Omental fat pad (tissue), 4 donors: ENCODE results near the gene SLC25A25. TPM values are rescaled to one million over a fixed set of nuclear protein-coding genes. Genes with fewer than 3 reads are reported as not detected.
A peak's percentile ranks its signal among the peaks of the same experiment; 100 is the strongest.

Source experiments
- ATAC-seq: fragments of 150-250 bp; one replicate; pipeline ENCODE4 v1.9.1; 2016; ENCODE audit warnings: mild to moderate bottlenecking, moderate library complexity; ENCODE audit not compliant: low FRiP score
- DNase-seq: peaks from one replicate; pipeline ENCODE4 v3.0.0-alpha.2; 2019; ENCODE audit warnings: low spot score
- total RNA-seq, 4 donors: library from RNA; depleted of rRNA; stranded (reverse); fragments of >200 nt; gene quantifications; one replicate each; pipeline ENCODE4 v1.1.0, GENCODE V29; 2016
- TF ChIP-seq, protein P1 (sequence below), 3 donors: fragments of 450-650 bp; IDR thresholded peaks; one replicate each; pipeline ENCODE4 v1.5.1; 2016 to 2017; ENCODE audit warnings: antibody characterized with exemption in 3 of 3, mild to moderate bottlenecking in 3 of 3, moderate library complexity in 2 of 3

Gene SLC25A25
- total RNA-seq, 4 donors from 2014 or later, result 37.8 to 147 (median 102) TPM

DNA sequence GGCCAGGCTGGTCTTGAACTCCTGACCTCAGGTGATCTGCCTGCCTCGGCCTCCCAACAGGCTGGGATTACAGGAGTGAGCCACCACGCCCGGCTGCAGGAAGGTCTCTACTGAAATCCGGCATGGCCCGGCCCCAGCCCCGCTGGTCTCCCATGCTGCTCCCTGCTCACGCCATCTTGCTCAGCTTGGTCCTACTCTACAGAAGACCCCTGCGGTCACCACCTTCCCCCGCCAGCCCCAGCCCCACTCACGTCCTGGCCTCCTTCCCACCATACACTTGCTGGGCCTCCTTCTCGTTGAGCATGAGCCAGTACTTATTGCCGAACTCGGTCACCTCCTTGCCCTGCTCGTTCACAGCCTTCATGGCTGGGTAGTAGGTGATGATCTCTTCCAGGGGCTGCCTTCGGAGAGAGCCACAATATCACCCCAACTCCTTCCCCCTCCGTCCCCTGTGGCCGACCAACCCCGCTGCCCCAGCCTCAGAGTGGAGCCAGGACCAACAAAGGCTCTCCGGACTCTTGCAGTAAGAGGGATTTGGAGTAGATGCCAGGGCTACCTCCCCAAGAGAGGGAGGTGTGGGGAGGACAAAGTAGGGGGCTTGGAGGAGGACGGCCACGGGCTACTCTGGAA is 55.5 kb downstream of the SLC25A25 start:
- DNase-seq (no peak), ATAC-seq (no peak)
- TF ChIP-seq, protein P1, sequence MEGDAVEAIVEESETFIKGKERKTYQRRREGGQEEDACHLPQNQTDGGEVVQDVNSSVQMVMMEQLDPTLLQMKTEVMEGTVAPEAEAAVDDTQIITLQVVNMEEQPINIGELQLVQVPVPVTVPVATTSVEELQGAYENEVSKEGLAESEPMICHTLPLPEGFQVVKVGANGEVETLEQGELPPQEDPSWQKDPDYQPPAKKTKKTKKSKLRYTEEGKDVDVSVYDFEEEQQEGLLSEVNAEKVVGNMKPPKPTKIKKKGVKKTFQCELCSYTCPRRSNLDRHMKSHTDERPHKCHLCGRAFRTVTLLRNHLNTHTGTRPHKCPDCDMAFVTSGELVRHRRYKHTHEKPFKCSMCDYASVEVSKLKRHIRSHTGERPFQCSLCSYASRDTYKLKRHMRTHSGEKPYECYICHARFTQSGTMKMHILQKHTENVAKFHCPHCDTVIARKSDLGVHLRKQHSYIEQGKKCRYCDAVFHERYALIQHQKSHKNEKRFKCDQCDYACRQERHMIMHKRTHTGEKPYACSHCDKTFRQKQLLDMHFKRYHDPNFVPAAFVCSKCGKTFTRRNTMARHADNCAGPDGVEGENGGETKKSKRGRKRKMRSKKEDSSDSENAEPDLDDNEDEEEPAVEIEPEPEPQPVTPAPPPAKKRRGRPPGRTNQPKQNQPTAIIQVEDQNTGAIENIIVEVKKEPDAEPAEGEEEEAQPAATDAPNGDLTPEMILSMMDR (IDR thresholded peaks at IDR 0.05), result no peak

DNA sequence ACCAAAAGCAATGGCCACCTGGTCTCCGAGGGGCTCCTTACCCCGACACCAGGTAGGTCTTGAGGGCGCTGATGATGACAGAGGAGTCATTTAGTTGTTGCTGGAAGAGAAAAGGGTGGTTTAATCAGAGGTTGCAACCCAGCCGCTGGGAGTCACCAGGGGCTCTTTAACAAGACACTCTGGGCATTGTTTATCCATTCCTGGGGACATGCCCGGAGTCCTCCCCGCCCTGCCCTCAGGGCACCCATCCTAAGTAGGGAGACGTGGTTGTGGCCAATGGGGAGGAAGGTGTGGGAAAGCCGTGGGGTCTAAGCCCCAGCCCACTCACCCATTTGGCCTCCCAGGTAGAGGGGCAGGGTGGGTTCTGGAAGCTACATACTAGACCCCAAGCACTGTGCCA is 56.4 kb downstream of the SLC25A25 start:
- no peak for DNase-seq
- no peak for ATAC-seq
- TF ChIP-seq, protein P1 (IDR thresholded peaks at IDR 0.05), result no peak

DNA sequence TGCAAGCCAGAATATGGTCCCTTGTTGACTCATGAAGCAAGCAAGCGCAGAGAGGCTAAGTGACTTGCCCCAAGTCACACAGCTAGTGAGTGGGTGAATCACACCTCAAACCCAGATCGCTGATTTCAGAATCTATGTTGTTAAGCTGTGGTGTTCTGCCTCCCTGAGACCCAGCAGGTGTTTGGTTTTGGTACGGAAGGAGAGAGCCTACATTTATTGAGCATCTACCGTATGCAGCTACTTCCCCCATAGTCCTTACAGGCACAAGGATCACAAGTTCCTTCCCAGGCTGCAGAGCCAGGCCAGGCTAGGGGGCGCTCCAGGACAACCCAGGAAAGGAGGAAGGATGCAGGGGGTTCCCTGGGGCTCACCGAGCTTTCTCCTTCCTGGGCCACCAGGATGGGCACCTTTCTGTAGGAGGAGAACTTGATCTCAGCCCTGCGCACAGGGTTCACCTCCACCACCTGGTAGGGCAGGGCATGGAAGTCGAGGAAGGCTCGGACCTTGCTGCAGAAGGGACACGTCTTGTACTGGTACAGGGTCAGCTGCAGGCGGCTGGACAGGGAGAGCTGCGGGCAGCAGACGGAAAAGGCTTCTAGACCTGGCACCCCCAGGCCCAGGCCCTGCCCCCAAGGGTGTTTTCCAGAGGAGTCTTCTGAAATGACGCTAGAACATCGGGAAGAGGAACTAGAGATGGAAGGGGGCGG is 57.0 kb downstream of the SLC25A25 start:
- TF ChIP-seq, protein P1 (IDR thresholded peaks at IDR 0.05), result peak in 1 of 3 donors; percentile 20
- DNase-seq (peak; percentile 68), ATAC-seq (no peak)

DNA sequence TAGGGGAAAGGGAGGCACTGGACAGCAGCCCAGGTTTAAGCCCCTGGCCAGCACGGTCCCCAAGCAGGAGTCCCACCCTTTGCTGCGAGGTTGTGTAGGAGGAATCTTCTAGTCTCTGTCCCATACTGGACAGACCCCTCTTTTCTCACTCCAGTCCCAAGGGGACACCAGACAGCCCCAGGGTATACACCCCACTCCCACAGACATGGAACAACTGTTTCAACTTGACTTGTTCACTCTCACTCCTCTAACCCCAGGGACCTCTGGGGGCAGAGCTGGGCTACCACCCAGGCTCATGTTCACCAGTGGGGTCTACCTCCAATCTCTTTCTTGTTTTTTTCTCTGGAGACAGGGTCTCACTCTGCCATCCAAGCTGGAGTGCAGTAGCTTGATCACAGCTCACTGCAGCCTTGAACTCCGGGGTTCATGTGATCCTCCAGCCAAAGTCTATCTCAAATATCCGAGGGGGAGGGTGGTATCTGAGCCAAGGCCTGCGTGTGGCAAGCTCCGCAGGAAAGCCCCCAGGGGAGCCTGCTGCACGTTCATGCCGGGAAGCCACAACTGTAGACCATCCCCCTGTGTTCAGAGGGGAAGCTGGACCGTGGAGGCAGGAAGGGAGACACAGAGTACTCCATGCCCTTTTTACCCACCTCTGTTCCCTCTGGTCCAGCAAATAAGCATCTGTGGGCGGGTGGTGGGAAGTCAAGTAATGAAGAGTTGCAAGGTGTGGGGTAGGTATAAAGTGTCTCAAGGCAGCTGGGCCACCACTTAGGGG is 57.7 kb downstream of the SLC25A25 start:
- ATAC-seq, result no peak
- DNase-seq, result no peak
- TF ChIP-seq, protein P1 (IDR thresholded peaks at IDR 0.05), result no peak

- TF ChIP-seq, protein P1 (IDR thresholded peaks at IDR 0.05), result no peak
- DNase-seq (peak; percentile 47), ATAC-seq (peak; percentile 82)
These were observed 59.5 kb downstream of the SLC25A25 start, which contains the start of gene PTGES2 for GRCh38 chr9:128127568-128127989. Gene PTGES2, minus strand, starts transcription at chr9:128127729. Its CDS starts 12 bp downstream, at chr9:128127717.

GRCh38 chr9:128127990-128128835 is 60.2 kb downstream of the SLC25A25 start:
- TF ChIP-seq, protein P1 (IDR thresholded peaks at IDR 0.05), result no peak
- ATAC-seq (peak; percentile 86), DNase-seq (peak; percentile 54)
